ENCODE results near the gene AK6.

Gene AK6

GRCh38 chr5:69369340-69370121 lies at the start of gene AK6, which contains the start of the genes RAD17 and TAF9:
Gene AK6 (minus strand): TSS chr5:69369520. CDS start chr5:69369490, 30 bp downstream.
Gene RAD17 (plus strand): TSS chr5:69369818. CDS start chr5:69372209, 2,391 bp downstream.
Gene TAF9 (minus strand): TSS chr5:69369520. CDS start chr5:69365737, 3,783 bp downstream.
- TF ChIP-seq CTCF (IDR thresholded peaks at IDR 0.05; ENCODE audit: low read depth, low read length, missing control alignments), result no peak
- peak; percentile 73 for DNase-seq (ENCODE audit: extremely low read depth, low read depth)
- peak within 1 kb of the TSS; percentile 84 for H3K4me3 ChIP-seq (replicated peaks; ENCODE audit: low read depth, low read length)

DNA sequence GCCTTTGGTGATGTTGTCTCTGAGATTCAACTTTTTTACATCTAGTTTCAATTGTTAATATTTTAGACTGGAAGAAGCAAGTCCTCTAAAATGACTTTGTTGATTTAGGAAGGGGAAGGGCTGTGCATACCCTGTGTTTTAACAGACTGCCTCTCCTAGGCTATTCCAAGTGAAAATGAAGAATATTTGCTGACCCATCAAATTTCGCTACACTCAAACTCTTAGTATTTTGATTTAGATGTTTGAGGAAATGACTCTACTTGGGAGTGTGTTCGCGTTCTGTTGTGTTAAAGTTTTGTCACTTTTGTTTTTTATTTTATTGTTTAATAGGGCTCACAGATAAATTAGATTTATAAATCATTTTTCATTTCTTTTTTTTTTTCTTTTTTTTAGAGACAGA lies 49.2 kb upstream of the AK6 start:
- no peak overlapping the region for H3K4me3 ChIP-seq (replicated peaks; ENCODE audit: low read depth, low read length)
- no peak for DNase-seq (ENCODE audit: extremely low read depth, low read depth)
- TF ChIP-seq CTCF (IDR thresholded peaks at IDR 0.05; ENCODE audit: low read depth, low read length, missing control alignments), result no peak

- TF ChIP-seq CTCF (IDR thresholded peaks at IDR 0.05; ENCODE audit: low read depth, low read length, missing control alignments), result no peak
- no peak overlapping the region for H3K4me3 ChIP-seq (replicated peaks; ENCODE audit: low read depth, low read length)
- DNase-seq (ENCODE audit: extremely low read depth, low read depth), result no peak
These were observed 47.4 kb upstream of the AK6 start for GRCh38 chr5:69416699-69417098.

GRCh38 chr5:69416180-69416579 lies 46.9 kb upstream of the AK6 start:
- H3K4me3 ChIP-seq (replicated peaks; ENCODE audit: low read depth, low read length), result no peak overlapping the region
- DNase-seq (ENCODE audit: extremely low read depth, low read depth), result no peak
- TF ChIP-seq CTCF (IDR thresholded peaks at IDR 0.05; ENCODE audit: low read depth, low read length, missing control alignments), result no peak

DNA sequence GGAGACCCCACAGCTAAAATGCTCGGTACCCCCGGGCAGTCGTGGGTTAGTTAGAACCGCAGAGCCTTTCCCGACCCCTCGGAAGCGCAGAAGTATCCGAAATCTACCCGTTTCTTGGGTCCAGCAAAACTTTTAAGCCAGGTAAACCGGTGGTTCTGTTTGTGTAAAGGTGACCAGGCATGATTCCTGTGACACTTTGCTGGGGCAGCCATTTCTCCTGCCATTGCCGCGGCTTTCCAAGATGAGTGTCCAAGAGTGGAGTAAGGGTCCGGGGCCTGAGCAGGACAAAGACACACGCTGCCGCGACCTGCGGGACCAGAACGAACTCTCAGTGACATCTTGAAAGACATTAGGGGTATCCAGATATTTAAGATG lies 46.3 kb upstream of the AK6 start:
- no peak for DNase-seq (ENCODE audit: extremely low read depth, low read depth)
- TF ChIP-seq CTCF (IDR thresholded peaks at IDR 0.05; ENCODE audit: low read depth, low read length, missing control alignments), result no peak
- H3K4me3 ChIP-seq (replicated peaks; ENCODE audit: low read depth, low read length), result no peak overlapping the region

DNA sequence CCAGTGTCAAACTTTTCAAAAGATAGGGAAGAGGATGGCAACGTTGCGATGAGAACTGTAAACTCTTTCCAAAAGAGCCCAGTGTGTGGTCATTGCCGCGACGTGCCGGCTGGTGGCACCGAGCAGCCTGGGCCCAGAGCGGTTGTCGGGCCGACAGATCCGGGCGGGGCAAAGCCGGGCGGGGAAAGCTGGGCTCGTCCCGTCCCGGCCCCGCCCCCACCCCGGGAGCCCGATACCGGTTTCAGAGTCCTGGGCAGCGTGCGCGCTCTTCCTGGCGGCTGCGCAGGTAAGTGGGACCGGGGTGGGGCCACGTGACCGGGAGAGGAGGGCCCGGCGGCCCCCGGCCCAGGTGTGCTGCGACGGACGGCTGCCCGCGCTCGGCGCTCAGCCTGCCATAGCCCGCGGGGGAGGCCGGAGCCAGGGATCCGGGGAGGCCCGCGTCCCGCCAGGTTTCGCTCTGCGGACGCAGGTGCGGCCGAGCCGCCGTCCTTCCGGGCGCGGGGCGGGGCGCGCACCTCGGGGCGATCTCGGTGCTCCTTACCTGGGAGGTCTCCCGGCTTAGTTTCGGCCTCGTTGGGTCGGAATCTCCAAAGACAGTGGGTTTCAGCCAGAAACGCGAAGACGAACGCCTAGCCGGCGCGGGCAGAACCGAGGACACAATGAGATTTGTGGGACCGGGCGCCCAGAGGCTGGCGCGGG lies 45.7 kb upstream of the AK6 start, which contains the start of gene MARVELD2:
TSS of gene MARVELD2 (plus strand) at position 232 of the 699 bp plus-strand sequence. CDS start 4,270 bp downstream, outside the sequence.
- H3K4me3 ChIP-seq (replicated peaks; ENCODE audit: low read depth, low read length), result no peak within 1 kb of the TSS
- no peak for TF ChIP-seq CTCF (IDR thresholded peaks at IDR 0.05; ENCODE audit: low read depth, low read length, missing control alignments)
- DNase-seq (ENCODE audit: extremely low read depth, low read depth), result no peak

Data from HFF-Myc (cell line).